ENCODE data around the gene DIMT1.

The DIMT1 gene

GRCh38 chr5:62376064-62376463 is 27.6 kb downstream of the DIMT1 start:
- Histone ChIP-seq H3K36me3 (replicated peaks) (peaks cover 36% of the 10 kb centered on the region), H3K27me3 (replicated peaks) (no peaks in the 10 kb centered on the region), H3K4me3 (ENCODE audit: low read depth, low read length) (no peak overlapping the region), H3K27ac (no peak overlapping the region)
- no peak for TF ChIP-seq CTCF (IDR thresholded peaks at IDR 0.05; ENCODE audit: low read depth, low read length, missing control alignments)
- in situ Hi-C loops (cut with HindIII; ENCODE audit: low pct_ligation_motif_present, low sequenced_read_pairs): no loop called here
- no peak for DNase-seq

DNA sequence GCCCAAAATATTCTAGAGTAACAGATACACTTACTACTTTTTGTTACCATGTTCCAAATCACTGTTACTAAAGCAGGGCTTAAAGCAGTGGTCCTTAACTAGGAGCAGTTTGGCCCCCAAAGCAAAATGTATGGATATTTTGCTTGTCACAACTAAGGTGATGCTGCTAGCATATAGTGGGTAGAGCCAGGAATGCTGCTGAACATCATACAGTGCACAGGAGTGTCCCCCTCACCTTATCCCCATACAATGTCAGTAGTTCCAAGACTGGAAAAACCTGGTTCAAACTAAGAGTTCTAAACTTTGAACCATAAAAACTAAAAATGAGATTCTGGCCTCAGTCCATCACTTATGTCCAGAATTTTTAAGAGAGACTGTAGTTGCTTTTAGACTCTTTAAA is 28.1 kb downstream of the DIMT1 start:
- in situ Hi-C loops (cut with HindIII; ENCODE audit: low pct_ligation_motif_present, low sequenced_read_pairs): no loop called here
- DNase-seq: no peak
- H3K36me3 ChIP-seq (replicated peaks): peaks cover 36% of the 10 kb centered on the region
- H3K27ac ChIP-seq: no peak overlapping the region
- H3K27me3 ChIP-seq (replicated peaks): no peaks in the 10 kb centered on the region
- H3K4me3 ChIP-seq (ENCODE audit: low read depth, low read length): no peak overlapping the region
- no peak for TF ChIP-seq CTCF (IDR thresholded peaks at IDR 0.05; ENCODE audit: low read depth, low read length, missing control alignments)

- no peak overlapping the region for H3K4me3 ChIP-seq (ENCODE audit: low read depth, low read length)
- in situ Hi-C loops (cut with HindIII; ENCODE audit: low pct_ligation_motif_present, low sequenced_read_pairs): no loop called here
- no peaks in the 10 kb centered on the region for H3K27me3 ChIP-seq (replicated peaks)
- DNase-seq: no peak
- no peak for TF ChIP-seq CTCF (IDR thresholded peaks at IDR 0.05; ENCODE audit: low read depth, low read length, missing control alignments)
- H3K36me3 ChIP-seq (replicated peaks): peaks cover 29% of the 10 kb centered on the region
- no peak overlapping the region for H3K27ac ChIP-seq
Measured at GRCh38 chr5:62374090-62374489, 29.6 kb downstream of the DIMT1 start.

DNA sequence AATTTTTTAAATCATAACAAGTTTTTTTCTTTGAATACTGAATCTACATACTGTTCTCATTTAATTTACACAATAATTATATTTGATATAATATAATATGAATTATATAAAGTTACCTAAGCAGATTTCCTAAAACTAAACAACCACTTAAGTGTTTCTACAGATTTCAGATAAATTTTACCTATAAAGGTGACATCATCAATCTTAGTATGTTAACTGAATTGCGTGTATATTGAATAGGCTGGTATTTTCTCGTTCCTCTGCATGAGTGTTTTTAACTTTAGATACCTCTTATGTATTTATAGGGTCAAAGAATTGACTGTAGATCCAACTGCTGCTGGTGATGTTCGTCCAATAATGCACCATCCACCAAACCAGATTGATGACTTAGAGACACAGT is 30.3 kb downstream of the DIMT1 start:
- Histone ChIP-seq H3K27me3 (replicated peaks) (no peaks in the 10 kb centered on the region), H3K36me3 (replicated peaks) (peaks cover 22% of the 10 kb centered on the region), H3K4me3 (ENCODE audit: low read depth, low read length) (no peak overlapping the region), H3K27ac (no peak overlapping the region)
- DNase-seq: no peak
- in situ Hi-C loops (cut with HindIII; ENCODE audit: low pct_ligation_motif_present, low sequenced_read_pairs): no loop called here
- no peak for TF ChIP-seq CTCF (IDR thresholded peaks at IDR 0.05; ENCODE audit: low read depth, low read length, missing control alignments)

GRCh38 chr5:62372600-62372999 is 31.1 kb downstream of the DIMT1 start:
- Histone ChIP-seq H3K27ac (no peak overlapping the region), H3K27me3 (replicated peaks) (no peaks in the 10 kb centered on the region), H3K36me3 (replicated peaks) (peaks cover 14% of the 10 kb centered on the region), H3K4me3 (ENCODE audit: low read depth, low read length) (no peak overlapping the region)
- in situ Hi-C loops (cut with HindIII; ENCODE audit: low pct_ligation_motif_present, low sequenced_read_pairs): no loop called here
- no peak for TF ChIP-seq CTCF (IDR thresholded peaks at IDR 0.05; ENCODE audit: low read depth, low read length, missing control alignments)
- no peak for DNase-seq

- Histone ChIP-seq H3K27me3 (replicated peaks) (no peaks in the 10 kb centered on the region), H3K36me3 (replicated peaks) (peaks cover 13% of the 10 kb centered on the region), H3K27ac (no peak overlapping the region), H3K4me3 (ENCODE audit: low read depth, low read length) (no peak overlapping the region)
- DNase-seq: no peak
- TF ChIP-seq CTCF (IDR thresholded peaks at IDR 0.05; ENCODE audit: low read depth, low read length, missing control alignments): no peak
- in situ Hi-C loops (cut with HindIII; ENCODE audit: low pct_ligation_motif_present, low sequenced_read_pairs): no loop called here
Measured at GRCh38 chr5:62371409-62371808, 32.3 kb downstream of the DIMT1 start.

All from brain microvascular endothelial cell (primary cell).